HEK293T (cell line): ENCODE data around the gene MRPL55.

Experiments
- ARNT ChIP-seq: fragments of 450-650 bp; IDR thresholded peaks from 2 replicates; pipeline ENCODE4 v1.6.1; 2017; ENCODE audit warnings: mild to moderate bottlenecking
- BHLHE40 ChIP-seq: fragments of 450-650 bp; IDR thresholded peaks from 2 replicates; pipeline ENCODE4 v1.6.1; 2016; ENCODE audit warnings: mild to moderate bottlenecking, moderate library complexity, borderline replicate concordance
- ELF4 ChIP-seq: fragments of 450-650 bp; IDR thresholded peaks from 2 replicates; pipeline ENCODE4 v1.6.1; 2017; ENCODE audit warnings: antibody characterized with exemption
- FOXM1 ChIP-seq: fragments of 450-650 bp; IDR thresholded peaks from 2 replicates; pipeline ENCODE4 v1.6.1; 2017; ENCODE audit warnings: mild to moderate bottlenecking, borderline replicate concordance
- LEF1 ChIP-seq: fragments of 450-650 bp; IDR thresholded peaks from 2 replicates; pipeline ENCODE4 v1.6.1; 2017; ENCODE audit warnings: mild to moderate bottlenecking, borderline replicate concordance
- SP1 ChIP-seq: fragments of 450-650 bp; IDR thresholded peaks from 2 replicates; pipeline ENCODE4 v1.6.1; 2017
- TARDBP ChIP-seq: fragments of 450-650 bp; IDR thresholded peaks from 2 replicates; pipeline ENCODE4 v1.6.1; 2016

GRCh38 chr1:228105996-228106799, 2.9 kb downstream of the MRPL55 start:
- TF ChIP-seq ELF4 (no peak), TARDBP (no peak), SP1 (no peak), LEF1 (no peak), BHLHE40 (no peak), FOXM1 (no peak), ARNT (no peak)
